K562 (cell line): ENCODE measurements around the gene ENDOD1. TPM values are rescaled to one million over a fixed set of nuclear protein-coding genes. Genes with fewer than 3 reads are reported as not detected.

Experiments used
- ARHGAP35 ChIP-seq: fragments of 450-650 bp; IDR thresholded peaks from 2 replicates; pipeline ENCODE4 v1.6.1; 2018; ENCODE audit not compliant: partially characterized antibody
- ATF1 ChIP-seq, 2 experiments: fragments of 450-650 bp in 1 of 2; IDR thresholded peaks; 2 replicates each; pipeline ENCODE4 v1.6.1; 2016; ENCODE audit warnings: missing compliant biosample characterization in 1 of 2, missing genetic modification characterization in 1 of 2
- BCL6 ChIP-seq: fragments of 250-450 bp; sonication (Bioruptor Pico); IDR thresholded peaks from 2 replicates; pipeline ENCODE4 v1.4.0; 2020
- CHD2 ChIP-seq: IDR thresholded peaks from 2 replicates; pipeline ENCODE4 v1.6.1; 2011; ENCODE audit warnings: low read depth, low read length
- CREM ChIP-seq: IDR thresholded peaks from 2 replicates; pipeline ENCODE4 v1.6.1; 2014; ENCODE audit warnings: antibody characterized with exemption, low read depth
- EHMT2 ChIP-seq: fragments of 450-650 bp; IDR thresholded peaks from 2 replicates; pipeline ENCODE4 v1.6.1; 2018; ENCODE audit warnings: antibody characterized with exemption
- MBD2 ChIP-seq: sonication (generic); IDR thresholded peaks from 2 replicates; pipeline ENCODE4 v1.6.1; 2016; ENCODE audit warnings: low read depth, borderline replicate concordance
- MYC ChIP-seq, 2 experiments: fragments of 250-450 bp in 1 of 2; sonication (Bioruptor Pico) in 1 of 2; IDR thresholded peaks; 2 replicates each; pipeline versions ENCODE4 v1.5.1 to v1.6.1; 2012 to 2021; ENCODE audit warnings: low read depth in 2 of 2, borderline replicate concordance in 1 of 2, improper control_type of control experiment in 1 of 2, low read length in 1 of 2, mild to moderate bottlenecking in 1 of 2, moderate library complexity in 1 of 2
- POLR2H ChIP-seq: IDR thresholded peaks from 2 replicates; pipeline ENCODE4 v1.6.1; 2016; ENCODE audit warnings: missing genetic modification characterization, low read depth, mild to moderate bottlenecking, control low read depth, missing compliant biosample characterization, moderate library complexity
- RB1 ChIP-seq: fragments of 450-650 bp; IDR thresholded peaks from 2 replicates; pipeline ENCODE4 v1.6.1; 2017; ENCODE audit warnings: low read depth, mild to moderate bottlenecking
- SMARCC2 ChIP-seq: fragments of 450-650 bp; IDR thresholded peaks from 2 replicates; pipeline ENCODE4 v1.6.1; 2017; ENCODE audit warnings: antibody characterized with exemption, moderate library complexity, mild to moderate bottlenecking, low read depth
- SPI1 ChIP-seq: IDR thresholded peaks from 2 replicates; pipeline ENCODE4 v1.6.1; 2011; ENCODE audit warnings: low read depth, low read length, control low read depth, borderline replicate concordance
- TEAD1 ChIP-seq, 2 experiments: fragments of 450-650 bp in 1 of 2; sonication (generic) in 1 of 2; formaldehyde crosslinking; IDR thresholded peaks; 2 replicates each; pipeline versions ENCODE4 v1.4.0 to v1.8.0; 2020 to 2022; ENCODE audit warnings: mild to moderate bottlenecking in 2 of 2, missing genetic modification reagents in 1 of 2
- TRIM28 ChIP-seq: fragments of 450-650 bp; IDR thresholded peaks from 2 replicates; pipeline ENCODE4 v1.6.1; 2017
- ZBTB7A ChIP-seq: IDR thresholded peaks from 2 replicates; pipeline ENCODE4 v1.6.1; 2011; ENCODE audit warnings: low read depth, mild to moderate bottlenecking, low read length, moderate library complexity, borderline replicate concordance; ENCODE audit not compliant: control insufficient read depth
- ZNF134 ChIP-seq: fragments of 250-450 bp; sonication (Bioruptor Pico); conservative IDR thresholded peaks from 2 replicates; pipeline ENCODE4 v1.4.0; 2020
- ZNF184 ChIP-seq: sonication (generic); formaldehyde crosslinking; IDR thresholded peaks from 2 replicates; pipeline ENCODE4 v1.5.0; 2020; ENCODE audit warnings: missing genetic modification reagents
- ZNF24 ChIP-seq: fragments of 450-650 bp; IDR thresholded peaks from 2 replicates; pipeline ENCODE4 v1.6.1; 2016
- polyA plus RNA-seq, 8 experiments: library from polyadenylated mRNA; depleted of rRNA in 4 of 8; stranded (reverse) in 5 of 8; unstranded in 3 of 8; fragments of >200 nt; fragmentation: Nextera tagmentation in 2 of 8; fragmentation: Illumina TruSeq in 1 of 8; extraction: Ambion mirVana in 2 of 8; extraction: Trizol in 1 of 8; gene quantifications; 2 replicates each; pipeline versions ENCODE4 v1.2.1 to v1.2.3, GENCODE V29; 2011 to 2014; ENCODE audit warnings: inconsistent platforms in 1 of 8, missing spikeins in 1 of 8
- total RNA-seq, 7 experiments: library from RNA; depleted of rRNA in 6 of 7; stranded (reverse); fragments of >200 nt in 6 of 7; fragmentation: Illumina TruSeq in 2 of 7; extraction: Trizol in 2 of 7; gene quantifications; 2 replicates each; pipeline versions ENCODE4 v1.2.1 to v1.2.3, GENCODE V29; 2011 to 2021; ENCODE audit warnings: low replicate concordance in 1 of 7
- TF ChIP-seq, protein P1 (sequence below): fragments of 450-650 bp; IDR thresholded peaks from 2 replicates; pipeline ENCODE4 v1.6.1; 2016; ENCODE audit warnings: missing biosample characterization, missing genetic modification characterization
- TF ChIP-seq, protein P2 (sequence below): sonication (generic); formaldehyde crosslinking; IDR thresholded peaks from 2 replicates; pipeline ENCODE4 v1.4.0; 2020; ENCODE audit warnings: mild to moderate bottlenecking, missing genetic modification reagents
- TF ChIP-seq, protein P3 (sequence below): fragments of 450-650 bp; IDR thresholded peaks from 2 replicates; pipeline ENCODE4 v1.7.0; 2016; ENCODE audit warnings: borderline replicate concordance
- TF ChIP-seq, protein P4 (sequence below): fragments of 200-800 bp; sonication (Bioruptor generic); IDR thresholded peaks from 2 replicates; pipeline ENCODE4 v1.6.1; 2017; ENCODE audit warnings: missing genetic modification characterization, missing compliant biosample characterization

ENDOD1 gene
- total and polyA plus RNA-seq, 9 of the 15 experiments (the other 6 are each of a cell fraction or from before 2014, with no cell fraction given) = 4.2 to 11.8 (median 9.3) TPM

DNA sequence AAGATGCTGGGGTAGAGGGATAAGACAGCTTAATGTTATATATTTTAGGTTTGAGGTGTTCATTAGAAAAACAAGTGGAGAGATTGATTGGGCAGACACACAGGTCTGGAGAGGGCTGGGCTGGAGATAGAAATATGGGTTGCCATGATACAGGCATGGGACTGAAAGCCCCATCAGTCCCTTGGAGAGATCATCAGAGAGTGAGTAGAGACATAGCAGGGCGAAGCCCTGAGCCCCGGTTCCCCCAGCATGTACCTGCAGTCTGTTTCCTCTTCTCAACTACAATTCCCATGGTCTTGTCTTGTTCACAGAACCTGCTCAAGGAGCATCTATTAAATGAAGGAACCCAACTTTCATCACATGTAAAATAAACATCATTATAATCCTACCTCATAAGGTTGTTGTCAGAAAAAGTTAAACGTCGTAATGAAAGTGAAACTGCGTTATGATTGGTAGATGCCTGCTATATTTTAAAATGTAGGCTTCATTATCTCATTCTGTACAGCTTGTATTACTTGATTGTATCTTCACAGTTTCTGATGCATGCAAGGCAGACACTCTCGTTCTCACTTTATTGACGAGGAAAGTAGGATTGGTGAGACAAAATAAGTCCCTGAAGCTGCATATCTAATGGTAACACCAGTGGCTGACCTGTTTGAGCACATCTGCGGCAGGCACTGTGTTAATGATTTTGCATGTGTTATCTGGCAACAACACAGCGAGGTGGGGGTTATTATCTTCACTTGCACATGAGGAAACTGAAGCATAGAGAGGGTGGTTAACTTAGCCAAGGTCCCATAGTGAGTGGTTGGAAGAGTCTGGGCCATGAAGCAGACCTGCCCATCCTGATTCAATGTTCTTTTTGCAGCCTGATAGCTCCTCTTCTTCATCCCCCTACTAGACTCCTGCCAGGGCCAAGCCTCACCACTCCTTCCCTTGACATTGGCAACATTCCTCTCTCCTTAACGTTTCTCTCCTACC lies 63.5 kb downstream of the ENDOD1 start (continued):
- peak; percentile 61; the same call in 1 of the 2 replicates for TF ChIP-seq MYC (IDR thresholded peaks at IDR 0.05; ENCODE audit: low read depth, low read length)
- TF ChIP-seq MYC (CRISPR knock-in tag; IDR thresholded peaks at IDR 0.05; ENCODE audit: borderline replicate concordance, low read depth) = no peak
- no peak for TF ChIP-seq ATF1 (CRISPR knock-in tag; IDR thresholded peaks at IDR 0.05)
- TF ChIP-seq ATF1 (tag; IDR thresholded peaks at IDR 0.05) = peak; percentile 81
- TF ChIP-seq CREM = peak; percentile 88
- TF ChIP-seq, protein P1, sequence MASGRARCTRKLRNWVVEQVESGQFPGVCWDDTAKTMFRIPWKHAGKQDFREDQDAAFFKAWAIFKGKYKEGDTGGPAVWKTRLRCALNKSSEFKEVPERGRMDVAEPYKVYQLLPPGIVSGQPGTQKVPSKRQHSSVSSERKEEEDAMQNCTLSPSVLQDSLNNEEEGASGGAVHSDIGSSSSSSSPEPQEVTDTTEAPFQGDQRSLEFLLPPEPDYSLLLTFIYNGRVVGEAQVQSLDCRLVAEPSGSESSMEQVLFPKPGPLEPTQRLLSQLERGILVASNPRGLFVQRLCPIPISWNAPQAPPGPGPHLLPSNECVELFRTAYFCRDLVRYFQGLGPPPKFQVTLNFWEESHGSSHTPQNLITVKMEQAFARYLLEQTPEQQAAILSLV (tag) = peak; percentile 55
- TF ChIP-seq ARHGAP35 = peak; percentile 80
- peak; percentile 4; the same call in 1 of the 2 replicates for TF ChIP-seq BCL6 (CRISPR knock-in tag)
- no peak for TF ChIP-seq POLR2H (tag)
- TF ChIP-seq ZNF184 = no peak
- TF ChIP-seq CHD2 = no peak
- peak; percentile 86 for TF ChIP-seq MBD2
- TF ChIP-seq ZBTB7A = no peak
- no peak for TF ChIP-seq SPI1
- TF ChIP-seq, protein P2, sequence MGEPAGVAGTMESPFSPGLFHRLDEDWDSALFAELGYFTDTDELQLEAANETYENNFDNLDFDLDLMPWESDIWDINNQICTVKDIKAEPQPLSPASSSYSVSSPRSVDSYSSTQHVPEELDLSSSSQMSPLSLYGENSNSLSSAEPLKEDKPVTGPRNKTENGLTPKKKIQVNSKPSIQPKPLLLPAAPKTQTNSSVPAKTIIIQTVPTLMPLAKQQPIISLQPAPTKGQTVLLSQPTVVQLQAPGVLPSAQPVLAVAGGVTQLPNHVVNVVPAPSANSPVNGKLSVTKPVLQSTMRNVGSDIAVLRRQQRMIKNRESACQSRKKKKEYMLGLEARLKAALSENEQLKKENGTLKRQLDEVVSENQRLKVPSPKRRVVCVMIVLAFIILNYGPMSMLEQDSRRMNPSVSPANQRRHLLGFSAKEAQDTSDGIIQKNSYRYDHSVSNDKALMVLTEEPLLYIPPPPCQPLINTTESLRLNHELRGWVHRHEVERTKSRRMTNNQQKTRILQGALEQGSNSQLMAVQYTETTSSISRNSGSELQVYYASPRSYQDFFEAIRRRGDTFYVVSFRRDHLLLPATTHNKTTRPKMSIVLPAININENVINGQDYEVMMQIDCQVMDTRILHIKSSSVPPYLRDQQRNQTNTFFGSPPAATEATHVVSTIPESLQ (CRISPR knock-in tag) = no peak
- TF ChIP-seq, protein P3, sequence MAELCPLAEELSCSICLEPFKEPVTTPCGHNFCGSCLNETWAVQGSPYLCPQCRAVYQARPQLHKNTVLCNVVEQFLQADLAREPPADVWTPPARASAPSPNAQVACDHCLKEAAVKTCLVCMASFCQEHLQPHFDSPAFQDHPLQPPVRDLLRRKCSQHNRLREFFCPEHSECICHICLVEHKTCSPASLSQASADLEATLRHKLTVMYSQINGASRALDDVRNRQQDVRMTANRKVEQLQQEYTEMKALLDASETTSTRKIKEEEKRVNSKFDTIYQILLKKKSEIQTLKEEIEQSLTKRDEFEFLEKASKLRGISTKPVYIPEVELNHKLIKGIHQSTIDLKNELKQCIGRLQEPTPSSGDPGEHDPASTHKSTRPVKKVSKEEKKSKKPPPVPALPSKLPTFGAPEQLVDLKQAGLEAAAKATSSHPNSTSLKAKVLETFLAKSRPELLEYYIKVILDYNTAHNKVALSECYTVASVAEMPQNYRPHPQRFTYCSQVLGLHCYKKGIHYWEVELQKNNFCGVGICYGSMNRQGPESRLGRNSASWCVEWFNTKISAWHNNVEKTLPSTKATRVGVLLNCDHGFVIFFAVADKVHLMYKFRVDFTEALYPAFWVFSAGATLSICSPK = no peak
- 0 out of 2 replicates have a peak, but pooled peaks have one; percentile 49 for TF ChIP-seq TRIM28
- TF ChIP-seq, protein P4, sequence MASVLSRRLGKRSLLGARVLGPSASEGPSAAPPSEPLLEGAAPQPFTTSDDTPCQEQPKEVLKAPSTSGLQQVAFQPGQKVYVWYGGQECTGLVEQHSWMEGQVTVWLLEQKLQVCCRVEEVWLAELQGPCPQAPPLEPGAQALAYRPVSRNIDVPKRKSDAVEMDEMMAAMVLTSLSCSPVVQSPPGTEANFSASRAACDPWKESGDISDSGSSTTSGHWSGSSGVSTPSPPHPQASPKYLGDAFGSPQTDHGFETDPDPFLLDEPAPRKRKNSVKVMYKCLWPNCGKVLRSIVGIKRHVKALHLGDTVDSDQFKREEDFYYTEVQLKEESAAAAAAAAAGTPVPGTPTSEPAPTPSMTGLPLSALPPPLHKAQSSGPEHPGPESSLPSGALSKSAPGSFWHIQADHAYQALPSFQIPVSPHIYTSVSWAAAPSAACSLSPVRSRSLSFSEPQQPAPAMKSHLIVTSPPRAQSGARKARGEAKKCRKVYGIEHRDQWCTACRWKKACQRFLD (CRISPR knock-in tag) = peak; percentile 98
- TF ChIP-seq EHMT2 = peak; percentile 80
- TF ChIP-seq SMARCC2 = peak; percentile 91
- TF ChIP-seq TEAD1 (CRISPR knock-in tag; IDR thresholded peaks at IDR 0.05) = peak; percentile 54 to 56; a peak in 3 of 4 replicates
- TF ChIP-seq ZNF134 (CRISPR knock-in tag) = 0 out of 2 replicates have a peak, but pooled peaks have one; percentile 43
- peak; percentile 86 for TF ChIP-seq ZNF24
- TF ChIP-seq RB1 = 0 out of 2 replicates have a peak, but pooled peaks have one; percentile 15
